GM19193 (cell line): Measurements from ENCODE around the gene RNF212.

ENCODE experiments used
- POLR2A ChIP-seq: IDR thresholded peaks from 4 replicates; pipeline ENCODE4 v1.6.1; 2011; ENCODE audit not compliant: insufficient read depth, insufficient read length; ENCODE audit errors: extremely low read depth

The RNF212 gene

GRCh38 chr4:1028574-1029220 is 84.7 kb downstream of the RNF212 start:
- no peak for TF ChIP-seq POLR2A

- no peak for TF ChIP-seq POLR2A
These were observed 85.5 kb downstream of the RNF212 start for GRCh38 chr4:1027915-1028238.

- TF ChIP-seq POLR2A, result no peak
These were observed 86.0 kb downstream of the RNF212 start for GRCh38 chr4:1027219-1027914.

- no peak for TF ChIP-seq POLR2A
These were observed 87.2 kb downstream of the RNF212 start for GRCh38 chr4:1026115-1026514.

GRCh38 chr4:1024882-1025545 is 88.3 kb downstream of the RNF212 start:
- TF ChIP-seq POLR2A, result no peak

GRCh38 chr4:1023895-1024740 is 89.2 kb downstream of the RNF212 start:
- TF ChIP-seq POLR2A, result no peak

GRCh38 chr4:1023075-1023640 is 90.2 kb downstream of the RNF212 start:
- TF ChIP-seq POLR2A, result no peak

- no peak for TF ChIP-seq POLR2A
These were observed 90.7 kb downstream of the RNF212 start for GRCh38 chr4:1022739-1023066.

- no peak for TF ChIP-seq POLR2A
These were observed 91.2 kb downstream of the RNF212 start for GRCh38 chr4:1022051-1022738.
